GM18907 (cell line): ENCODE measurements around the gene EPHA4.

Experiments
- ATAC-seq: cut with Tn5 transposase; IDR thresholded peaks from one replicate; pipeline ENCODE4 v1.9.1; 2021; ENCODE audit warnings: mild to moderate bottlenecking, moderate library complexity; ENCODE audit not compliant: unreplicated experiment

Gene EPHA4

GRCh38 chr2:221478485-221478863 is 93.6 kb downstream of the EPHA4 start:
- no peak for ATAC-seq

- ATAC-seq = no peak
Measured at GRCh38 chr2:221477714-221478484, 94.2 kb downstream of the EPHA4 start.

- ATAC-seq = no peak
Measured at GRCh38 chr2:221476195-221476594, 95.9 kb downstream of the EPHA4 start.

- no peak for ATAC-seq
Measured at GRCh38 chr2:221473451-221473850, 98.7 kb downstream of the EPHA4 start.

- ATAC-seq = no peak
Measured at GRCh38 chr2:221468317-221468716, 103.8 kb downstream of the EPHA4 start.

- no peak for ATAC-seq
Measured at GRCh38 chr2:221467610-221468009, 104.5 kb downstream of the EPHA4 start.

- no peak for ATAC-seq
Measured at GRCh38 chr2:221466744-221467143, 105.4 kb downstream of the EPHA4 start.

GRCh38 chr2:221465776-221466175 is 106.3 kb downstream of the EPHA4 start:
- ATAC-seq = peak; percentile 88

- no peak for ATAC-seq
Measured at GRCh38 chr2:221464971-221465370, 107.1 kb downstream of the EPHA4 start.

- ATAC-seq = no peak
Measured at GRCh38 chr2:221463241-221463896, 108.7 kb downstream of the EPHA4 start.

- no peak for ATAC-seq
Measured at GRCh38 chr2:221461901-221462300, 110.2 kb downstream of the EPHA4 start.

GRCh38 chr2:221460136-221460535 is 112.0 kb downstream of the EPHA4 start:
- ATAC-seq = no peak

- ATAC-seq = no peak
Measured at GRCh38 chr2:221458578-221458977, 113.5 kb downstream of the EPHA4 start.

GRCh38 chr2:221455214-221455613 is 116.9 kb downstream of the EPHA4 start:
- no peak for ATAC-seq

- no peak for ATAC-seq
Measured at GRCh38 chr2:221454459-221455105, 117.5 kb downstream of the EPHA4 start.

GRCh38 chr2:221451862-221452788 is 120.0 kb downstream of the EPHA4 start:
- no peak for ATAC-seq

GRCh38 chr2:221450280-221450679 is 121.8 kb downstream of the EPHA4 start:
- ATAC-seq = no peak

GRCh38 chr2:221449406-221449805 is 122.7 kb downstream of the EPHA4 start:
- no peak for ATAC-seq

- no peak for ATAC-seq
Measured at GRCh38 chr2:221448844-221449390, 123.2 kb downstream of the EPHA4 start.

- ATAC-seq = no peak
Measured at GRCh38 chr2:221448057-221448843, 123.9 kb downstream of the EPHA4 start.
